MM.1S (cell line): ENCODE measurements around the gene FDX2.
A peak's percentile ranks its signal among the peaks of the same experiment; 100 is the strongest.

Experiments used
- DNase-seq: peaks from one replicate; pipeline ENCODE4 v3.0.0-alpha.2; 2015
- H2AFZ ChIP-seq: fragments of 300-600 bp; sonication (generic); 2 replicates; pipeline ENCODE4 v1.6.0; 2016; ENCODE audit warnings: antibody characterized with exemption, low read length
- H3F3A ChIP-seq: fragments of 300-600 bp; sonication (generic); 2 replicates; pipeline ENCODE4 v1.6.1; 2016; ENCODE audit warnings: mild to moderate bottlenecking, antibody characterized with exemption, low read length, moderate library complexity, mixed read lengths; ENCODE audit not compliant: insufficient read depth
- H3K27ac ChIP-seq: fragments of 300-600 bp; sonication (generic); 2 replicates; pipeline ENCODE4 v1.5.1; 2016; ENCODE audit warnings: mild to moderate bottlenecking, low read length
- H3K27me3 ChIP-seq: fragments of 300-600 bp; sonication (generic); replicated peaks from 2 replicates; pipeline ENCODE4 v1.6.0; 2016; ENCODE audit warnings: low read length; ENCODE audit not compliant: insufficient read depth
- H3K36me3 ChIP-seq: fragments of 300-600 bp; sonication (generic); replicated peaks from 2 replicates; pipeline ENCODE4 v1.6.1; 2016; ENCODE audit warnings: mild to moderate bottlenecking, low read length, mixed read lengths; ENCODE audit not compliant: insufficient read depth
- H3K4me1 ChIP-seq: fragments of 300-600 bp; sonication (generic); 2 replicates; pipeline ENCODE4 v1.6.1; 2016; ENCODE audit warnings: low read length, mixed read lengths
- H3K4me2 ChIP-seq: fragments of 300-600 bp; sonication (generic); 2 replicates; pipeline ENCODE4 v1.6.0; 2016; ENCODE audit warnings: low read depth, low read length
- H3K4me3 ChIP-seq: fragments of 300-600 bp; sonication (generic); 2 replicates; pipeline ENCODE4 v1.5.1; 2016; ENCODE audit warnings: low read length, mixed read lengths
- H3K79me2 ChIP-seq: fragments of 300-600 bp; sonication (generic); 2 replicates; pipeline ENCODE4 v1.6.1; 2016; ENCODE audit warnings: mixed run types, low read length, mixed read lengths
- H3K9ac ChIP-seq: fragments of 300-600 bp; sonication (generic); 2 replicates; pipeline ENCODE4 v1.6.1; 2016; ENCODE audit warnings: low read length, mixed read lengths
- H3K9me2 ChIP-seq: fragments of 300-600 bp; sonication (generic); replicated peaks from 2 replicates; pipeline ENCODE4 v1.6.1; 2016; ENCODE audit warnings: mild to moderate bottlenecking, low read length, mixed read lengths; ENCODE audit not compliant: insufficient read depth
- H3K9me3 ChIP-seq: fragments of 300-600 bp; sonication (generic); replicated peaks from 2 replicates; pipeline ENCODE4 v1.6.1; 2016; ENCODE audit warnings: mild to moderate bottlenecking, low read length, mixed read lengths; ENCODE audit not compliant: insufficient read depth
- H4K20me1 ChIP-seq: fragments of 300-600 bp; sonication (generic); 2 replicates; pipeline ENCODE4 v1.6.1; 2016; ENCODE audit warnings: mild to moderate bottlenecking, low read length, moderate library complexity, mixed read lengths; ENCODE audit not compliant: insufficient read depth
- EZH2 ChIP-seq: fragments of 300-600 bp; sonication (generic); optimal IDR thresholded peaks from 2 replicates; pipeline ENCODE3; 2017; ENCODE audit warnings: low read depth, mild to moderate bottlenecking, antibody characterized with exemption, low read length, mixed read lengths
- EZH2phosphoT487 ChIP-seq: fragments of 300-600 bp; sonication (generic); IDR thresholded peaks from 2 replicates; pipeline ENCODE4 v1.6.1; 2018; ENCODE audit warnings: antibody characterized with exemption, low read length
- TF ChIP-seq, protein P1 (sequence below): fragments of 300-600 bp; sonication (generic); IDR thresholded peaks from 2 replicates; pipeline ENCODE4 v1.5.1; 2016; ENCODE audit warnings: antibody characterized with exemption, low read length, mixed read lengths

FDX2 gene

DNA sequence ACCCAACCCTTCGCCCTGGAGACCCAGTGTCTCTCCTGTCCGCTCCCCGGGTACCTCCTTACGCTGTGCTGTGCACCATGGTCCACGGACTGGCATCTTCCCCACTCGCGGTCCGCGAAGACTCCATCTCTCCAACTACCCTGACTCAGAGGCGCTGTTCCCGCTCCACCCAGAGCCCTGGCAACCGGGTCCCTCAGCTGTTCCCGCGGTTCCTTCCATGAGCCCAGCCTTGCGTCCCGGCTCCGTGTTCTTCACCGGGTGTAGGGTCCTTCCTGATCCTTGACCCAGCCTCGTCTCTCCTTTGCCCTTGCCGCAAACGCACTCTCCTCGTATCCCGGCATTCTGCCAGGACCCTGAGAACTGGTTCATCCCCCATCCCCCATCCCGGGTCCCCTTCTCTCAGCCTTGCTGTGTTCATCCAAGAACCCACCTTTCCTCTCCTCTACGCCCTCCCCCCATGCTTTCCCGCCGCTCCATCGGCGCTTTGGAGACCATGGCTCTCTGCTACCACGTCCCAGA, 25.4 kb downstream of the FDX2 start:
- no peak overlapping the region for H3K9ac ChIP-seq
- peak overlapping the region; percentile 55 for H3K4me3 ChIP-seq
- H3K9me2 ChIP-seq: no peaks in the 10 kb centered on the region
- H3K27ac ChIP-seq: no peak overlapping the region
- H3K9me3 ChIP-seq: no peaks in the 10 kb centered on the region
- H3F3A ChIP-seq: peaks cover 11% of the 10 kb centered on the region; the same call in 1 of the 2 replicates
- no peaks in the 10 kb centered on the region for H4K20me1 ChIP-seq
- H3K27me3 ChIP-seq: peaks cover 29% of the 10 kb centered on the region
- no peaks in the 10 kb centered on the region for H3K79me2 ChIP-seq
- TF ChIP-seq, protein P1, sequence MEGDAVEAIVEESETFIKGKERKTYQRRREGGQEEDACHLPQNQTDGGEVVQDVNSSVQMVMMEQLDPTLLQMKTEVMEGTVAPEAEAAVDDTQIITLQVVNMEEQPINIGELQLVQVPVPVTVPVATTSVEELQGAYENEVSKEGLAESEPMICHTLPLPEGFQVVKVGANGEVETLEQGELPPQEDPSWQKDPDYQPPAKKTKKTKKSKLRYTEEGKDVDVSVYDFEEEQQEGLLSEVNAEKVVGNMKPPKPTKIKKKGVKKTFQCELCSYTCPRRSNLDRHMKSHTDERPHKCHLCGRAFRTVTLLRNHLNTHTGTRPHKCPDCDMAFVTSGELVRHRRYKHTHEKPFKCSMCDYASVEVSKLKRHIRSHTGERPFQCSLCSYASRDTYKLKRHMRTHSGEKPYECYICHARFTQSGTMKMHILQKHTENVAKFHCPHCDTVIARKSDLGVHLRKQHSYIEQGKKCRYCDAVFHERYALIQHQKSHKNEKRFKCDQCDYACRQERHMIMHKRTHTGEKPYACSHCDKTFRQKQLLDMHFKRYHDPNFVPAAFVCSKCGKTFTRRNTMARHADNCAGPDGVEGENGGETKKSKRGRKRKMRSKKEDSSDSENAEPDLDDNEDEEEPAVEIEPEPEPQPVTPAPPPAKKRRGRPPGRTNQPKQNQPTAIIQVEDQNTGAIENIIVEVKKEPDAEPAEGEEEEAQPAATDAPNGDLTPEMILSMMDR: no peak
- TF ChIP-seq EZH2 (no peak), EZH2phosphoT487 (no peak)
- DNase-seq: no peak
- no peaks in the 10 kb centered on the region for H3K36me3 ChIP-seq
- H3K4me2 ChIP-seq: peak overlapping the region; percentile 92
- H2AFZ ChIP-seq: peak overlapping the region; percentile 73; the same call in 1 of the 2 replicates
- peaks cover 36% of the 10 kb centered on the region for H3K4me1 ChIP-seq

DNA sequence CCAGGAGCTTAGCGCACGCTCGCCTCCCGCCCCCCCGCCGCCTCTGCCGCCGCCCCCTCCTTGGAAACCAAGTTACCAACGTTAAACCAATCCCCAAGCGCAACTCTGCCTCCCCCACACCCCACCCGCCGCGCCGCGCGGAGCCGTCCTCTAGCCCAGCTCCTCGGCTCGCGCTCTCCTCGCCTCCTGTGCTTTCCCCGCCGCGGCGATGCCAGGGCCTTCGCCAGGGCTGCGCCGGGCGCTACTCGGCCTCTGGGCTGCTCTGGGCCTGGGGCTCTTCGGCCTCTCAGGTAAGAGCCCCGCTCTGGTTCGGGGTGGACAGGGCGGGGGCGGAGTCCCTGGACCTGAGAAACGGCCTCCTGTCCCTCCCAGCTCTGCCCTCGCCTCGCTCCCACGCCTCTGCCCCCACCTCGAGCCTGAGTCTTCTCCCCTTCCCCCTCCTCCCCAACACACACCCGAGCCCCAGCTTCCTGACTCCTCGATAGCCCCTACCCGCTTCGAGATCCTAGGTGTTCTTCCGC, 25.9 kb downstream of the FDX2 start, which contains the start of gene ICAM5:
TSS of gene ICAM5 (plus strand) at position 117 of the 521 bp plus-strand sequence. CDS start at position 209, 92 bp downstream.
- DNase-seq: no peak
- H3K27me3 ChIP-seq: peaks cover 29% of the 10 kb centered on the region

DNA sequence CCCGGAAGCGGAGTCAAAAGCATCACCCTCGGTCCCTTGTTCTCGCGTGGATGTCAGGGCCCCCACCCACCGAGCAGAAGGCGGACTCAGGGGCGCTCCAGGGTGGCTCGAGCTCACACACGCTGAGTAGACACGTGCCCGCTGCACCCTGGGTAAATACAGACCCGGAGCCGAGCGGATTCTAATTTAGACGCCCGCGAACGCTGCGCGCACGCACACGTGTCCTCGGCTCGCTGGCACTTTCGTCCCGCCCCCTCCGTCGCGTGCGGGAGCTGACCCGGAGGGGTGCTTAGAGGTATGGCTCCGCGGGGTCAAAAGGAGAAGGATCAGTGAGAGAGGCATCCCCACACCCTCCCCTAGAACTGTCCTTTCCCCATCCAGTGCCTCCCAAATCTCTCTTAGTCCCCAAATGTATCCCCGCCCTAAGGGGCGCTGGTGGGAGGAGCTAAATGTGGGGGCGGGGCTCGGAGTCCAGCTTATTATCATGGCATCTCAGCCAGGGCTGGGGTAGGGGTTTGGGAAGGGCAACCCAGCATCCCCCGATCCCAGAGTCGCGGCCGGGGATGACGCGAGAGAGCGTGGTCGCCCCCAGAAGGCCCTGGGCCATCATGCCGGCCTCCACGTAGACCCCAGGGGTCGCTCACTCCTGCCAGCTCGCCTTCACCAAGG, 26.5 kb downstream of the FDX2 start:
- H3K4me2 ChIP-seq: peak overlapping the region; percentile 92
- H3K9ac ChIP-seq: peak overlapping the region; percentile 9; the same call in 1 of the 2 replicates
- no peak overlapping the region for H3K27ac ChIP-seq
- H3K4me3 ChIP-seq: peak overlapping the region; percentile 55
- H3K4me1 ChIP-seq: peaks cover 32% of the 10 kb centered on the region
- peak overlapping the region; percentile 78 for H2AFZ ChIP-seq
- peaks cover 29% of the 10 kb centered on the region for H3K27me3 ChIP-seq
- H3K9me2 ChIP-seq: no peaks in the 10 kb centered on the region
- H3K79me2 ChIP-seq: no peaks in the 10 kb centered on the region
- no peaks in the 10 kb centered on the region for H4K20me1 ChIP-seq
- H3K9me3 ChIP-seq: no peaks in the 10 kb centered on the region
- TF ChIP-seq EZH2phosphoT487: no peak
- no peak for TF ChIP-seq EZH2
- TF ChIP-seq, protein P1: no peak
- H3K36me3 ChIP-seq: no peaks in the 10 kb centered on the region
- peak; percentile 83 for DNase-seq
- peaks cover 11% of the 10 kb centered on the region; the same call in 1 of the 2 replicates for H3F3A ChIP-seq

More for the DNA sequence above, 25.9 kb downstream of the FDX2 start, which contains the start of gene ICAM5:
- Histone ChIP-seq H3F3A (peaks cover 11% of the 10 kb centered on the region; the same call in 1 of the 2 replicates), H3K4me1 (peaks cover 32% of the 10 kb centered on the region), H3K27ac (no peak within 1 kb of the TSS), H4K20me1 (no peaks in the 10 kb centered on the region), H3K4me3 (peak within 1 kb of the TSS; percentile 55), H3K9ac (peak within 1 kb of the TSS; percentile 9; the same call in 1 of the 2 replicates), H2AFZ (peak within 1 kb of the TSS; percentile 78), H3K9me3 (no peaks in the 10 kb centered on the region), H3K36me3 (no peaks in the 10 kb centered on the region), H3K79me2 (no peaks in the 10 kb centered on the region), H3K9me2 (no peaks in the 10 kb centered on the region), H3K4me2 (peak within 1 kb of the TSS; percentile 92)
- TF ChIP-seq EZH2 (no peak), EZH2phosphoT487 (no peak)
- TF ChIP-seq, protein P1: no peak
